H1 (cell line): Measurements from ENCODE around the gene LCE3B. TPM values are rescaled to one million over a fixed set of nuclear protein-coding genes. Genes with fewer than 3 reads are reported as not detected.

Experiments
- CHD7 ChIP-seq: fragments of 300-600 bp; sonication (generic); IDR thresholded peaks from 2 replicates; pipeline ENCODE4 v1.7.1; 2012; ENCODE audit warnings: low read length, moderate library complexity, mild to moderate bottlenecking, inconsistent platforms; ENCODE audit not compliant: insufficient replicate concordance
- polyA plus RNA-seq, 7 experiments: library from polyadenylated mRNA; depleted of rRNA in 3 of 7; stranded (reverse) in 5 of 7; unstranded in 2 of 7; fragments of >200 nt in 5 of 7; fragments of 200-250 nt in 2 of 7; gene quantifications; 1 replicate in 5 of 7; 2 replicates in 1 of 7; 4 replicates in 1 of 7; pipeline versions ENCODE4 v1.2.1 to v1.2.3, GENCODE V29; 2011 to 2013; ENCODE audit warnings: missing spikeins in 2 of 7, mixed read lengths in 2 of 7
- total RNA-seq: library from RNA; stranded (reverse); fragmentation: NEBNext Ultra II Directional; extraction: Animal tissue kit (Norgen Biotek cat#: 25700); gene quantifications from 2 replicates; pipeline ENCODE4 v1.2.1, GENCODE V29; 2021

Gene LCE3B
- total and polyA plus RNA-seq, 2 of the 8 experiments (the other 6 are each of a cell fraction or from before 2014, with no cell fraction given) = not detected

DNA sequence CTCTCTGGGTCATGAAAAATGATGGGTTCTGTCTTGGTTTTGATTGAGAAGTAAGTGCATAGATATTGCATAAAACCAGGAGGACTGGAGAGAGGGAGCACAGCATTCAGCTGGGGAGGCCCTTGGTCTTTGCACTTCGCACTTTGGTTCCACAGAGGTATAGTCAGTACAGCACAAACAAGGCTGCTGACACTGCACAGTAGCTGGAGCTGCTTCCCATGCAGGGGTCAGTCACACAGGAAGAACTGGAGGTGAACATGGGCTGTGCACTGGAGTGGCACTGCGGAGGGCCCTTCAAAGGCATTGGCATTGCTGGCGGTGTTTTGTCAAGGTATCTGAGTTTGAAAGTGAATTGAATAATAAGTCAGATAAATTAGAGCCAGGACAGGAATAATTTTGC is 45.0 kb downstream of the LCE3B start (continued):
- no peak for TF ChIP-seq CHD7
